IPS DF 19.7 (cell line): ENCODE results near the gene VPS39.

Experiments used
- DNase-seq: peaks from one replicate; pipeline ENCODE4 v3.0.0-alpha.2; 2013; ENCODE audit warnings: low read depth, low spot score

Gene VPS39

DNA sequence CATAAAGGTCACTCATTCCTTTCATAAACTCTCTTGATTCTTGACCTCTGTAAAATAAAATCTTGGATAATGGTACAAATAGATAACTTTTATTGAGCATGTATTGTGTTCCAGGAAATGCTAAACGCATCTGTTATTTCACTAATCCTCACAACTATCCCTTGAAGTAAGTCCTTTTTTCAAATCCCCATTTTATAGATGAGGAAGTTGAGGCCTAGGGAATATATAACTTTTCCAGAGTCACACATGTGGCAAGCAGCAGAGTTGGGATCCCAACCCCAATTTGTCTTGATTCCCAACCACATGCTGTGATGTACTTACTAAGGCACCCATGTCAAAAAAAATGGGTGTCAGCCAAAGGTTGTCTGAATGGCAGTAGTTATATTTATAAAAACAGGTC, 6.3 kb downstream of the VPS39 start:
- DNase-seq: no peak

DNA sequence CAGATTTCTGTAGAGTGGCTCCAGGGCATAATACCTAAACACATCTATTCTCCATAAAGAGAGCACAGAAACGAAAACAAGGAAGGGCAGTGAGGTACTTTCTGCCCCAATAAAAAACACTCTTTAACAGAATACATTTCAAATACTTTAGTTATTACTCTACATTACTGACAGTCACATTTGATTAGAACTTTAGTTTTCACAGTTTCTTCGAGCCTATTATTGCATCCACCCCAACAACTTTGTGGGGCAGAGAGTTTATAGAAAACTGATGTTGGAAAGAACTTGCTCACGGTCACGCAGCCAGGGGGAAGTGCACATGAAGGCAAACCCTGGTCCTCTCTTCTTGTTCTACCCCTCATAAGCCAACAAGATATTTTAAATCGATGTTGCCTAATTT, 9.0 kb downstream of the VPS39 start:
- no peak for DNase-seq

DNA sequence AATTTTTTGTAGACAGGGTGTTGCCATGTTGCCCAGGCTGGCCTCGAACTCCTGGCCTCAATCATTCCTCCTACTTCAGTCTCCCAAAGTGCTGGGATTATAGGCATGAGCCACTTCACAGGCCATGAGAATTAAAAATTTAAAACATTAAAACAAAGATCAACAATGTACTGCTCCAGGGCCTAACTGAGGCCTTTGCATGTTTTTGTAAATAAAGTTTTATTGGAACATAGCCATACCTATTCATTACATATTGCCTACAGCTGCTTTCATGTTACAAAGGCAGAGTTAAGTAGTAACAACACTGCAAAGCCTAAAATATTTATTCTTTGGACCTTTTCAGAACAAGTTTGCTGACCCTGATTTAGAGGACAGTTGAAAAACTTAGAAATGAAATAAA, 9.6 kb downstream of the VPS39 start:
- DNase-seq: no peak

DNA sequence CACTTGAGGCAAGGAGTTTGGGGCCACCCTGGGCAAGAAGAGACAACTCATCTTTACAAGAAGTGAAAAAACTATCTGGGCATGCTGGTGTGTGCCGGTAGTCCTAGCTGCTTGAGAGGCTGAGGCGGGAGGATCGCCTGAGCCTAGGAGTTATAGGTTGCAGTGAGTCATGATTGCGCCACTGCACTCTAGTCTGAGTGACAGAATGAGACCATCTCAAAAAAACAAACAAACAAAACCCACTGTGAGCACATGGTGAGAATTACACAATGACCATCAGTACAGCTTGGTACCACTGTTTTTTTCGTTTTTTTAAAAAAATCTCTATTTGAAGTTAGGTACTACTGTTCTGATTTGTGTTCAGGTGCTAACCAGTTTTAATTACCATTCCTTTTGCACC, 13.6 kb downstream of the VPS39 start:
- DNase-seq: no peak

DNA sequence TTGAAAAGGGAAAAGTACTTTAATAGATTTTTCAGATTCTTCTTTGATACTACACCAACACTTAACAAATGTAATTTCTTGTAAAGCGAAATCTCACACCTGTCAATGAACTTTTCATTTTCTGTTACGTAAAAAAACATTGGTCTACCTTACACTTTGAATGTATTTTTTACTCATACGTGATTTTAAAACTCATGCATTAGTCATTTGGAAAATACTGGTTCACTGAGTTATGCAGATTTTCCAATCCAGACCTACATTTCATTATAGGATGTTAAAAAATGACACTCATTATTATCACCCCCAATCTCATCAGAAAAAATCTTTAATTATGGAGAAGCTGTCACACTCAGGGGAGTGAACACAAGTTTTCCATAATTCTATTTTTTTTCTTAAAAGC, 14.7 kb downstream of the VPS39 start:
- DNase-seq: no peak

DNA sequence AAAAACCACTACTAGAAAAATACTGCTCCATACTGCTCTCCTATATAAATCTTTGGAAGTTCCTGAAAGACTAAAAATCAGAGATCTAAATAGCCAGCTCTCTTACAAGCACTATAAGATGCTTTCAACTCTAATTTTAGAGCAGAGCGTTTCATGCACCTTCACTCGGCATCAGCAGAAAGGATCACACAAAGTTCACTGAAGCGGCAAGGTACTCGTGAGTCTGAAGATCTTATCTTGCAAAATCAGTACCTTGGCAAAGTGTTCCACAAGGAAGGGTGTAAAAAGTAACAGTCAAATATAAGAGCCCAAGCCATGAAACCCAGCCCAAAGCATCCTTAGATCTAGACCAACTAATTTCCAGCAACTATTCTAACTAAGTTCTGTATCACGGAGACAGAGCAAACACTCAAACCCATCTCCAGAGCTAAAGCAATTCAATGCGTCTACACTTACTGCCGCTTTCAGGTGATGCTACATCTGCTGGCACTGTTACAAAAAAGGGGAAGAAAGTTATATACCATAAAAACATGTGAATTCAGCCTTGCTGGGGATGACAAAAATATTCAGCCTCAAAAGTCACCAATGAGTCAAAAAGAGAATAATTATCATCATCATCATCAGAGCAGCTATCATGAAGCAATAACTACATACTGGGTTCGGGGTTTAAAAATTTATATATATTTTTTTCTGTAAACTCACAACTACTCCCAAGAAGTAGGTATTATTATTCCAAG, 16.3 kb downstream of the VPS39 start:
- DNase-seq: no peak

DNA sequence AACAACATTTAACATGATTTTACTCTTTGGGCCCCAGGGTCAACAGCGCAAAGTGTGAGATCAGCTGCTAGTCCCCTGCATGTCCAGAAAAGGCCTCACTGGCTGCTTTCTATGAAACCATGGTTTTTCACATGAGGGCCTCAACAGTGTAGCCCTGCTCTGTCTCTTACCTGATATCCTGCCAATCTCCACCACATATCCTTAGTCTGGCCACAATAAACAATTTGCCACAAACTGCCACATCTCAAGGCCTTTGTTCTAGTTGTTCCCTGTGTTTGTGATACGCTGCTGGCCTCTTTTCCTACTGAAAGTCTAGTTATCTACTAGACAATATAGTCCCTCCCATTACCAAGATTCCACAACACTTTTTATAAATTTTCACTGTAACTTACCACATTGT, 17.7 kb downstream of the VPS39 start:
- DNase-seq: no peak

DNA sequence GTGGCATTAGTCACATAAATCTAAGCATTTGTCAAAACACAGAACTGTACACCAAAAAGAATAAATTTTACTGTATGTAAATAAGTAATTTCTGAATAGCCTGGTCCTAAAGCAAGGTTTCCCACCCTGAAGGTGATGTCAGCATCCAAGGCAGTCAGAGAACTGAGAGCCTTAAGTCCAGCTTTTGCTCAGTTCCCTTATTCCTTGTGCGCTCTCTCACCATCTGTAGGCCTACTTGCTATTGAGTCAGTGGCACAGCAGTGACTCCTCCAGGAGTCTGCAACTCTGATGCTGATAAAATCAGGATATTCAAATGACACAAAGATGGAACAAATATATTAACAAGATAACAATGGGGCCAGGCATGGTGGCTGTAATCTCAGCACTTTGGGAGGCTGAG, 22.3 kb downstream of the VPS39 start:
- DNase-seq: no peak

DNA sequence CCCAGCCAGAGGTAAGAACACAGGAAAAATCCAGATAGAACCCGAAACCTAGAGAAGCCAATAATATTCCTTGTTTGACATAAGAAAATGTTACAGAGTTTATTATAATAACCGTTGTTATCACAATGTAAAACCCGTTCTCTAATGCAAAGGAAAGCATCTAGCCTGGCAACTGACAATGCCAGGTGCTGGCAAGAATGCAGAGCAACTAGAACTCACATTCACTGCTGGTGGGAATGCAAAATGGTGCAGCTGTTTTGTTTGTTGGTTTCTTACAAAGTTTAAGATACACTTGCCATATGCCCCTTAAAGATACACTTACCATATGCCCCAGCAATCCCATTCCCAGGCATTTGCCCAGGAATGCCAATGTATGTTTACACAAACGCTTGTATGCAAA, 23.4 kb downstream of the VPS39 start:
- DNase-seq: no peak

DNA sequence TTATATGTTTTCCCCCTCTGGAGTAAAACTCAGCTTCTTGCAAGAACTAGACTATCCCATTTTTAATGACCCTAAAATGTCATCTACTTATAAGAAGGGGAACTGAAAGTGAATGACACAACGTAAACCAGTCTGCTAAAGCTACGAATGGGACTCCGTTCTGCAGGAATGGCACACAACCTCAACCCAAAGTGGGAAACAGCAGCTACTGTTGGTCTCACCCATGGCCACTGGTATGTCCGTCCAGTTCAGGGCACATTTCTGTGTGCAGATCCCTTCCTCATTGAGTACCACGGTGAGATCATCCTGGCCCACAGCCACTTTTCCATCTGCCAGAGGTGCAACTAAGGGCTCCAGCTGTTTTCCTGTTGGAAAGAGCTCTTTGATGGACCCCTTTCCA, 23.8 kb downstream of the VPS39 start:
- DNase-seq: no peak

DNA sequence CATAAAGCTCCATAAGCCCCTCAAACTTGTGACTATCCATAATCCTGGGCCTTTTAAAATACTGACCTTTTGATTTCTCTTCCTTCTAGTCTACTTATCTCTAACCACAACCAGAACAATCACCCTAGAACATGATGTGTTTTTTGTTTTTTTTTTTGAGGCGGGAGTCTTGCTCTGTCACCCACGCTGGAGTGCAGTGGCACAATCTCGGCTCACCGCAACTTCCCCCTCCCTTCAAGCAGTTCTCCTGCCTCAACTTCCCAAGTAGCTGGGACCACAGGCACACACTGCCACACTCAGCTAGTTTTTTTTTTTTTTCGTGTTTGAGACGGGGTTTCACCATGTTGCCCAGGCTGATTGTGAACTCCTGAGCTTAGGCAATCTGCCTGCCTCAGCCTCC, 25.1 kb downstream of the VPS39 start:
- no peak for DNase-seq

DNA sequence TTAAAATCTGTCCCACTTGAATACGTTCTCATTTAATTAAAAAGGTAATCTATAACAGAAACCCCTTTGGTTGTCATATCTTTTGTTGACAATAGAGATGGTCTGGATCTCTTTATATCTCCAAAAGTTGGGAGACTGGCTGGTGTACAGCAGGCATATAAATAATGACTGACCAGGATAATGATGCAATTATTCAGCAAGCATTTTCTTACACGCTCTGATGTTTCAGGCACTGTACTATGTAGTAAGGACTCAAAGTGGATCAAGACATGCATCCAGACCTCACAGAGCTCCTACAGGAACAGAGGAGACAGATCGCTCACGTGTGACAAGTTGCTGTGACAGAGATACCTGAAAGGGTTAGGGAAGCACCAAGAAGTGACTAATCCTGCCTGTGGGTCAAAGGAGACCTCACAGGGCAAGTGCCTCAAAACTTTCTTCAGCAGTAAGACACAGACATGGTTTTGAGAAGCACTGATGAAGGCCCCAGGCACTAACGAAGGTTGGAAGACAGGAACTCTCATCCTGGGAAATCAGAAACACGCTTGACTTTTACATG, 25.7 kb downstream of the VPS39 start:
- DNase-seq: no peak

DNA sequence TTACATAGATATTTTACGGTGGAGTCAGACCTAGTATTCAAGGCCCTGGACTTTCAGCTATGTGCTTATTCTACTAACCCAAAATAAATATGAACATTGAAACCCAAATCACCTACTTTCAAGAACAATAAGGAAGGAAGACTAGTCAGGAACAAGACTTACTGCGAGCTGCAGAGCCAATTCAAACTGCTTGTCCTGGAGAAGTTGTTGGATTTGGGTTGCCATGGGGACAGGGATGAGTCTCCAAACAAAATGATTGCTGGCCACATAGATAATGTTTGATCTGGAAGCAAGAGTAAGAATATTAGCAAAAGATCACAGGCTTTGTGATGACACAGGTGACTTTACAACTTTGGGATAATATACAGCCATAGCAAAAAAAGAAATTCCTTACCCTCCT, 30.0 kb downstream of the VPS39 start:
- DNase-seq: no peak

DNA sequence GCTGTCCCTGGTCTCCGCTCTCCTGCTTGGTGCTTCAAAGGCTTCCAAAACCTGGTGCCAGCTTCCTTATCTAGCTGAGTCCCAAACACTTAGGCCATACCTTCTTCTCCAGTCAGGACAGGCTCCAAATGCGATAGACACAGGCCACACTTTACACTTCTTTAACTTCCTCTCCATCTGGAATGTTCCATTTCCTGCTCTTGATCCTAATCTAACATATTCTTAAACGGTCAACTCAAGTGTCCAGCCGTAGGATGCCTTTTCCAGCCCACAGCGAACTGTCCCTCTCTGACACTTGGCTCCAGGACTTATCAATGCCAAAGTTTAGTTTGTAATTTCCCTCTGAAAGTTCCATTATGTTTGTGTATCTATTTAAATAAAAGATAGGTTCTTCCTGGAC, 32.4 kb downstream of the VPS39 start:
- no peak for DNase-seq

DNA sequence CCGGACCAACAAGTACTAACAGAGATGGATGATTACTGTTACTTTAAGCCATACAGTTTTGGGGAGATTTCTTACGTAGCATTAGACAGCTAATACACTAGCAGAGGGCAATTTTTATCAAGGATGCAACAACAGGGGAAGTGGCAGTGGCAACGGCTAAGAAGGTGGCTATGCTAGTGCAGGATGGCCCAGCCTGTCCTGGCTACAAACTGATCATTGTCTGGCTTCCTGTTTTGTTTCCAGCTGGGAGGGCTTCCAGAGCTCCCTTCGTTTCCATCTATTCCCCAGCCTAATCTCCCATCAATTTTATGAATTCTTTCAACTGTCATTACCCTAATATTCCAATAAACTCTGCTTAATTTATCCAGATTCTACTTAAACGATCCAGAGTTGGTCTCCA, 35.6 kb downstream of the VPS39 start:
- DNase-seq: no peak

DNA sequence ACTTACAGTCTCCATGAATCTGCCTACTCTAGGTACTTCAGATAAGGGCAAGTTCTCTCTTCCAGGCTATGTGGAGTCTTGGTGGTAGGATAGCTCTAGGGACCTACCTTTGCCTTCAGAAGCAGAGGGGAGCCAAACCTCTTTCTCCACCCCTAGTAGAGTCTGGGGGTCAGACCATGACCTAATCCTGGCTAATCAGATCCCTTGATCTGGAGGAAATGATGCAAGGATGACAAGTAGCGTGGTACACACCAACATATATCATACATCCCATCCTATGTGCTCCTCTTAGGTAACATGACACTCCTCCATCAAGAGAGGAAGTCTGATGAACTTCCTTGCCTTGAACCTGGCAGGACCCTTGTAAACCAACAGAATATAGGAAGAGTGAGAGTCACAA, 36.3 kb downstream of the VPS39 start:
- no peak for DNase-seq

DNA sequence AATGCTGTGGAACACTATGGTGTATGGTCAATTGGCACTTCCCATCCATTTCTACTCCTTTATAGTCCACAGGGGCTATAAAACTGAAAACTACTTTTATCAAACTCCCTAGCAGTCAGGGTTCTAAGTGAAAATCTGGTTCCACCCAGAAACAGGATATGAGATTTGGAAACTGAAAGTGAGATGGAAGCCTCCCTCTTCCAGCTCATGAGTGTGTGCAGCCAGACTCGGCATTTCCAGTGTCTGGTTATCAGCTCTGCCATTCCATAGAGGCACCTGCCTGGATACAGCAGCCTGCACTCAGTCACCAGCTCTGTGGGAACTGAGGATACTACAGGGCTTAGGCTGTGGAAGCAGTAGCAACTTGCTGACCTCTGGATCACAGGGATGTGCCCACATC, 37.0 kb downstream of the VPS39 start:
- DNase-seq: no peak

DNA sequence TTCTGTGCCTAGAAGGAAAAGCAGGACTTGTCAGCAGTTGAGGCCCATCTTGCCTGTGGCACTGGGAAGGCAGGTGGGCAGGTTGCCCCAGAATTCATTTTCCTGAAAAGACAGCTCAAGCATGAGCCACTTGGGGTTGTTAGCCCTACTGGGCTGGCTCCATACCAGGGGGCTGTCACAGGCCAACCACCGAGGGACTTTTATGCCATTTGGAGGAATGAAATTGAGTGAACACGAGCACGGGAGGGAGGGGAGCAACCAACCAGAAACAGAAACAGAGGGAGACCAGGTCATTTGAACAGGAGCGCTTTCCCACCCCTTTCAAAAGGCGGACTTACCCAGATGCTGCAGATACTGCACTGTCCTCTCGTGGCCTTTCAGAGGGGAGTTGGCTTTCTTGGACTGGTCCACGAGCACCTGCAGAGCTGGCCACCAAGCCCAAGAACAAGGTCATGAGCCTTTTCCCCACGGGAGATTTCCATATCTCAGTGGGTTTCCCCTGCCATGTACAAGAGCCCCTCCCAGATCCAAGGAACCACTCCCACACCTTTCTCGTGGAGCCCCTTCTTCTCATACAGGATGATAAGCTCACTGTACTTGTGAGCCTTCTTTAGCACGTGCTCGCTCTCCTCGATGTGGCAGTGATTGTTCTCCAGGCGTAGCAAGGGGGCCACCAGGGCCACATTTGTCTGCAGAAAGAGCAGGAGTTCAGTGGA, 41.7 kb downstream of the VPS39 start:
- DNase-seq: no peak

DNA sequence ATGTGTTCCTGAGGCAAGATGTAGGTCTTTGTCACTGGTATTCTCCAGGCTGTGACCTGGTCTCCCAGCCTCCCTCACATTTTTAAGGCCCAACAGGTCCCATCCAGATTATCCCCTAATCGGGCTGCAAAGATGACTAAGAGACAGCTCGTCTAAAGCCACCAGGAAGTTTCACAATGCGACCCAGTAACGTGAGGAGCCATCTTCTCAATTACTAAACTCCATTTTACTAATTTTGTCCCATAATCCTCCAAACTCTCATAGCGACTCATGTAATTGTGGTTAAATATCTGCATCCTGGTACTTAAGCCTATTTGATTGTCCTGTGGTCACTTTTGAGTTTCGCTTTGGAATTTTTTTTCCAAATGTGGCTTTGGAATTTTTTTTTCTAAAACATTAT, 43.0 kb downstream of the VPS39 start:
- no peak for DNase-seq

DNA sequence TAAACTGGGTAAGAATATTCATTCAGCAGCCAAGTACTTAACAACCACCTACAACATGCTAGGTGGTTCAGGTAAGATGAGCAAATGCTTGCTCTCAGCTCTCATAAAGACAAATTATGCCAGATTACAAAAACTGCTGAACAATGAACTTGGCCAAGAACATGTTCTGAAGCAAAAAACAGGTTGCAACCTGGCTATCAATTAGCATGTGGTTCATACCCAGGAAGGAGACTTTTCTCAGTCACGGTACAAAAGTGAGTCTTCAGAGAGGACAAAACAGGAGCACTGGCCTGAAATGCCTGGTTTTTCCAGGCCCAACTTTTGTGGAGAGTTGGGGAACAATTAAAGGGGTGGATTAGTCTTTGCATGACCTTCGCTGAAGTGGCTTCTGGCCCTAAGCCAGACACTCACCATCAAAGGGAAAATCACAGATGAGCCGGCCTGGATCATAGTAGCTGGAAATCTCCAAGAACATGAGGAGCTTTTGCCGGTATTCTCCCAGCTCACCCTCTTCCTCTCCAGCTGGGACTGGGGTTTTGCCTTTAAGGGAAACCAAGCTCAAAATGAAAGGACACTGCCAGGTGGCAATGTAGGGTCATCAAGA, 44.1 kb downstream of the VPS39 start:
- no peak for DNase-seq

DNA sequence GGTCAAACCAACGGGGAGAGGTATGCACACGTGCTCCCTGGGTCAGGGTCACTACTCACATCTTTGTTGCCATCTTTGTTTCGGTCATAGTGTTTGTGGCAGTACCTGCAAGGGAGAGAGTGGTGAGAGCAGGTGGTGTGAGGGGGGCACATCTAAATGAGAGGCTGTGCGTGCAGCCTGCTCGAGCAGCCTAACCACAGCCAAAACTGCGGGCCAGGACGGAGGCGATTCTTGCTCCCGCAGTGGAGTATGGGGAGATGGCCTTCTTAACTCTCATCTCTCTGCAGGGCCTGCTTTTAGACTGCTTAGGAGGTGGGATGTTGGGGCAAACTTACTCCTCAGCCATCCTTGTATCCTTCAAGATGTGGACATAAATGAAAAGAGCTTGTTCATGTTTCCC, 44.8 kb downstream of the VPS39 start:
- no peak for DNase-seq

DNA sequence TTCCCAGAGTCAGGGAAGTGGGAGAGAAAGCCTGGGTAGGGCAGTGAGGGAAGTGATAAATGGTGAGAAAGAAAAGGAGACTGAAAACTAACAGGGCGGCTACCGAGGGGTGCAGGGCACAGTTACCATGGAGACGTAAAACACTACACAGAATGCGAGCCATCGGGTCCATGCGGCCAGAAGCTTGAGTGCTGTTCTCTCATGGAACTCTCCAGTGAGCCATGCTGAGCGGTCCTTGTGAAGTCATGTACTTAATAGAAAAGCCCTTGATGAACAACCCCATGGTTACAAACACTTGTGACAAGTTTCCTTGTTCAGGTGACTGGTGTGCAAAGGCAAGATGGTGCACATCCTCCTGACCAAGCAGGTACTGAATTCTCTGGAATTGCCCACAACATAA, 48.0 kb downstream of the VPS39 start:
- no peak for DNase-seq
